Measurements from ENCODE around the gene DIPK1C.

Gene DIPK1C

GRCh38 chr18:74479486-74480148 is 22.5 kb upstream of the DIPK1C start:
- H3K9me3 ChIP-seq (ENCODE audit: control insufficient read depth, low read length): no peaks in the 10 kb centered on the region
- H3K79me2 ChIP-seq: no peaks in the 10 kb centered on the region
- H3K36me3 ChIP-seq (ENCODE audit: control insufficient read depth, insufficient read depth, low read length): no peaks in the 10 kb centered on the region
- no peak overlapping the region for H3K4me2 ChIP-seq (ENCODE audit: low read length)
- no peak overlapping the region for H3K9ac ChIP-seq
- no peak overlapping the region for H3K27ac ChIP-seq
- no peak overlapping the region for H2AFZ ChIP-seq
- no peaks in the 10 kb centered on the region for H3K4me1 ChIP-seq
- H3K4me3 ChIP-seq (ENCODE audit: low read depth, low read length): no peak overlapping the region
- no peaks in the 10 kb centered on the region for H3K27me3 ChIP-seq (ENCODE audit: control insufficient read depth, insufficient read depth, low read length)
- no peak for TF ChIP-seq CTCF (IDR thresholded peaks at IDR 0.05)

GRCh38 chr18:74478880-74479279 is 21.8 kb upstream of the DIPK1C start:
- H3K4me2 ChIP-seq (ENCODE audit: low read length): no peak overlapping the region
- H3K9ac ChIP-seq: no peak overlapping the region
- no peaks in the 10 kb centered on the region for H3K9me3 ChIP-seq (ENCODE audit: control insufficient read depth, low read length)
- no peak overlapping the region for H2AFZ ChIP-seq
- H3K4me3 ChIP-seq (ENCODE audit: low read depth, low read length): no peak overlapping the region
- TF ChIP-seq CTCF (IDR thresholded peaks at IDR 0.05): no peak
- no peaks in the 10 kb centered on the region for H3K4me1 ChIP-seq
- H3K27ac ChIP-seq: no peak overlapping the region
- H3K27me3 ChIP-seq (ENCODE audit: control insufficient read depth, insufficient read depth, low read length): no peaks in the 10 kb centered on the region
- no peaks in the 10 kb centered on the region for H3K36me3 ChIP-seq (ENCODE audit: control insufficient read depth, insufficient read depth, low read length)
- no peaks in the 10 kb centered on the region for H3K79me2 ChIP-seq

GRCh38 chr18:74478316-74478715 is 21.2 kb upstream of the DIPK1C start:
- Histone ChIP-seq H3K79me2 (no peaks in the 10 kb centered on the region), H3K9ac (no peak overlapping the region), H2AFZ (no peak overlapping the region), H3K9me3 (ENCODE audit: control insufficient read depth, low read length) (no peaks in the 10 kb centered on the region), H3K27ac (no peak overlapping the region), H3K4me1 (no peaks in the 10 kb centered on the region), H3K36me3 (ENCODE audit: control insufficient read depth, insufficient read depth, low read length) (no peaks in the 10 kb centered on the region), H3K4me2 (ENCODE audit: low read length) (no peak overlapping the region), H3K4me3 (ENCODE audit: low read depth, low read length) (no peak overlapping the region), H3K27me3 (ENCODE audit: control insufficient read depth, insufficient read depth, low read length) (no peaks in the 10 kb centered on the region)
- no peak for TF ChIP-seq CTCF (IDR thresholded peaks at IDR 0.05)

- Histone ChIP-seq H3K27me3 (ENCODE audit: control insufficient read depth, insufficient read depth, low read length) (no peaks in the 10 kb centered on the region), H3K4me2 (ENCODE audit: low read length) (no peak overlapping the region), H3K79me2 (no peaks in the 10 kb centered on the region), H3K9ac (no peak overlapping the region), H3K27ac (no peak overlapping the region), H3K9me3 (ENCODE audit: control insufficient read depth, low read length) (no peaks in the 10 kb centered on the region), H2AFZ (no peak overlapping the region), H3K4me3 (ENCODE audit: low read depth, low read length) (no peak overlapping the region), H3K4me1 (no peaks in the 10 kb centered on the region), H3K36me3 (ENCODE audit: control insufficient read depth, insufficient read depth, low read length) (no peaks in the 10 kb centered on the region)
- TF ChIP-seq CTCF (IDR thresholded peaks at IDR 0.05): no peak
Measured at GRCh38 chr18:74477771-74478170, 20.7 kb upstream of the DIPK1C start.

- Histone ChIP-seq H3K27ac (no peak overlapping the region), H2AFZ (no peak overlapping the region), H3K9ac (no peak overlapping the region), H3K9me3 (ENCODE audit: control insufficient read depth, low read length) (no peaks in the 10 kb centered on the region), H3K4me3 (ENCODE audit: low read depth, low read length) (no peak overlapping the region), H3K79me2 (no peaks in the 10 kb centered on the region), H3K27me3 (ENCODE audit: control insufficient read depth, insufficient read depth, low read length) (no peaks in the 10 kb centered on the region), H3K4me2 (ENCODE audit: low read length) (no peak overlapping the region), H3K36me3 (ENCODE audit: control insufficient read depth, insufficient read depth, low read length) (no peaks in the 10 kb centered on the region), H3K4me1 (no peaks in the 10 kb centered on the region)
- peak; percentile 30 for TF ChIP-seq CTCF (IDR thresholded peaks at IDR 0.05)
Measured at GRCh38 chr18:74476140-74476539, 19.0 kb upstream of the DIPK1C start.

Measured in parathyroid adenoma (tissue), 2 donors.